Cerebellar nuclear complex (tissue), 1 donor: ENCODE measurements around the gene GTF3C1.
"Not testable (repeated sequence)": the region's sequence is repeated elsewhere in the genome, so short reads cannot be mapped to it uniquely, and the experiment has no call there.

Experiments used
- DNase-seq, 2 experiments: peaks; one replicate each; lab custom pipeline; 2025; lab: John Stamatoyannopoulos, UW

GTF3C1 gene

GRCh38 chr16:27463741-27464591 is 85.7 kb downstream of the GTF3C1 start:
- no peak for DNase-seq

- no peak for DNase-seq
Measured at GRCh38 chr16:27462846-27463682, 86.6 kb downstream of the GTF3C1 start.

GRCh38 chr16:27462200-27462845 is 87.4 kb downstream of the GTF3C1 start:
- DNase-seq, result no peak

DNA sequence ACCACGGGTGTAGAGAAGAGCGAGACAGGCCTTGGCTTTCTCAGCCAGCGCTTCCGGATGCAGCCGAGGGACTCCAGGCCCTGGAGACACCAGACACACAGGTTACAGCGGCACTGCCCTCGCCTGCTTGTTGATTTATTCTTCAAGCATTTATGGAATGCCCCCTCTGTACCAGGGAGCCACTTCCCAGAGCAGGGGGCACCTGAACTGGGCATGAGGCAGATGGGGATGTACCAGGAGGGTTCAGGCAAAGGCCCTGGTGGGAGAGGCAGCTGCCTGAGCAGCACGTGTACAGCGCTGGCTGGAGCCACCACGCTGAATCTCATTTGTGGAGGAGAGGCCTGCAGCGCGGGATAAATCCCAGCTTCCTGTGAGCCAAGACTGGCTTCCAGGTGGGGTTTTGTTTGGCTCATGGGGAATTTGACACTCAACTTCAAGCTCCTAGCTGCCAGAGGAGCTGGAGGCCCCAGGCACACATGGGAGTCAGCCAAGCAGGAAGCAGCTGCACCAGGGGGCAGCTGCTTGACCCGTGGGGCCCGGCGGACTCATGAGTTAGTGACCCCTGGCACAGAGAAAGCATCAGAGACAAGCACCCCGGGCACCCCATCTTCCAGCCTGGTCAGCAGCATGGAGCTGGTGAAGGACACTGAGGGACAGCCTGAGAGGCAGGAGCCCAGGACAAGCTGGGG is 88.1 kb downstream of the GTF3C1 start:
- DNase-seq, result no peak

DNA sequence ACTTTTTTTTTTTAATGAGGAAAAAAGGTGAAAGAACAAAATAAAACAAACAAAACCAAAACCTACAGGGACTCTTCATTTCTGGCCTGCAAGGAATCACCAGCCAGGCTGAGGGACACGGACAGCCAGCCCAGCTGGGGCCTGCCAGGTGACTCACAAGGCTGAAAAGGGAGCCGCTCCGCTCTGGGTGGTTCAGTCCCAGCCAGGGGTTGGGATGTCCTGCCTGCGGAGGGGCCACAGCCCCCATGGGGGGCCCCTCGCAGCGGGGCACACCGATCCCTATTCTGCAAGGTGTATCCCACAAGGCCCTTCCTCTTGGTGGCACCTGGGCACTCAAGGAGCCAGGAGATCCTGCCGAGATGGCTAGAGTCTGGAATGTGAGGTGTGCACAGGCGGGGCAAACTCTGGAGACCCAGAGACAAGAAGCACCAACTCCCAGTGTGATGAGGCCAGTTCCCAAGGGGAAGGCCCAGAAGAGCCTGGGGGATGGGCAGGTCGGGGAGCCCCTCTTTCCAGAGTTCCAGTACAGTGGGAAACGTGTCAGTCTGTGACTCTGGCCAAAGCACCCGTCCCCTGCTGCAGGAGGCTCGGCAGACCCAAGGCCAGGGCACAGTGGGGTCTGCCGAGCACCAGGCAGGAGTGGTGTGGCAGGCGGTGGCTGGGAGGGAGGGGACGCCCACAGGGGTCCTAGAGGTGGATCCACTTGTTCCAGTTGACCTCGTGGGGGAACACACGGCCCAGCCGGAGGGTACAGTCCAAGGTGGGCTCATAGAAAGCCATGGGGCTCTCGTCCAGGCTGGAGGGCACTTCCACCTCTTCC is 88.8 kb downstream of the GTF3C1 start:
- no peak for DNase-seq

- DNase-seq, result no peak
Measured at GRCh38 chr16:27460213-27460612, 89.5 kb downstream of the GTF3C1 start.

GRCh38 chr16:27458987-27459688 is 90.6 kb downstream of the GTF3C1 start:
- no peak for DNase-seq

DNA sequence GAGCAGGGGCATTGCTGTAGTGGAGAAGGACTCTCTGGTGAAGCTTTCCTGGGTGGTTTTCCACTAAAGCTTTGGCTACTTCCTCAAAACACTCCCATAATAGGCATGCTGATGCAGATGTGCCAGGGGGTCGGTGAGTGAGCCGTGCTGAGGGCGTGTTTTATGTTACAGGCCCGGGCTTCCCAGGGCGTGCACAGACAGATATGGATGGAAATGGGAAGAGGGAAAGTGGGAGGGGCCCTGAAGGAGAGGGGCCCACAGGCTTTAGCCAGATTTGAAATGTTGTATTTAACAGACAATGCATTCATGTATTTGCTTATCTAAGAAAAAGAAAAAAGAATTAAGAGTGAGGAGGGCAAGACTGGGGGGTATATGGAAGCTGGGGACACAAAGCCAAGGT is 91.5 kb downstream of the GTF3C1 start:
- no peak for DNase-seq

DNA sequence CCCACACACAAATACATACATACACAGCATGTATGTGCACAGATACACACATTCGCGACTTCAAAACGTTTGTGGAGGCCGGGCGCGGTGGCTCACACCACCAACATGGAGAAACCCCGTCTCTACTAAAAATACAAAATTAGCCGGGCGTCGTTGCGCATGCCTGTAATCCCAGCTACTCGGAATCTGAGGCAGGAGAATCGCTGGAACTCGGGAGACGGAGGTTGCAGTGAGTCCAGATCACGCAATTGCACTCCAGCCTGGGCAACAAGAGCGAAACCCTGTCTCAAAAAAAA is 92.2 kb downstream of the GTF3C1 start:
- DNase-seq, result not testable (repeated sequence)

- DNase-seq, result no peak
Measured at GRCh38 chr16:27455700-27456099, 94.0 kb downstream of the GTF3C1 start.

- no peak for DNase-seq
Measured at GRCh38 chr16:27453494-27453825, 96.3 kb downstream of the GTF3C1 start.

DNA sequence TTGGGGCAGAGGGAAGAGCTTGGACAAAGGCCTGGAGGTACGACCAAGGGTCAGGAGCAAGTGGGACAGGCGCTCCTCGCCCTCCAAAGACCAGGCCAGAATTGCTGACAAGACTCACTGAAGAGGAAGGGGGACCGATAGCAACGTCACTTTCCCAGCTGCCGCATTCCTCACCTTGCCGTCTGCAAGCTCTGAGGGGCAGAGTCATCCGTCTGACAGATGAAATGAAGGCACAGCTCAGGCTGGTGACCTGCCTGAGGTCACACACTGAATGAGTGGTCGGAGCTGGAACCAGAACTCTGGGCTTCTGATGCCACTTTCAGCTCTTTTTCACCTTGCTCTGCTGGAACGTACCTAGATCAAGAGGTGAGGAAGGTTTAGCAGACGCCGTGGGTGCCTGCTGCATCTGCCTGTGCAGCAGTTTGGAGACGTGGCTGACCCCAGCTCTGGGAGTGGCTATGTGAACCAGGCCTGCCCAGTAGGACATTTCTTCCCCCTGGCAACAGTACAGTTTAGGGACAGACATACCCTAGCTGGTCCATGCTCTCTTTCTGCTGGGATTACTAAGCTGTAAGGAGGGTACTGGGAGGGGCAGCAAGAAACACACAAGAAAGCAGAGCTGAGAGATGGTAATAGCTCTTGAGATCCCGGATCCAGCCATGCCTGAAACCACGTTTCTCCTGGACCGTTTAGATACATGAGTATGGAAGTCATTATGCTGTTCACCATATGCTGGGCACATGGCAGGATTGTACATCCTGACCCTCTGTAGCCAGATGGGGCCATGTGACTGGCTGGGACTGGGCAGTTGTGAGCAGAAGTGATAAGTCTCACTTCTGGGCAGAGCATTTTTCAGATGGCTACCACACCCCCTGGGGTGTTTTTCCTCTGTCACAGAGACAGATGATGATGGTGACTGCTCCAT is 96.9 kb downstream of the GTF3C1 start:
- DNase-seq, result no peak

GRCh38 chr16:27450196-27450549 is 99.5 kb downstream of the GTF3C1 start:
- DNase-seq, result no peak

DNA sequence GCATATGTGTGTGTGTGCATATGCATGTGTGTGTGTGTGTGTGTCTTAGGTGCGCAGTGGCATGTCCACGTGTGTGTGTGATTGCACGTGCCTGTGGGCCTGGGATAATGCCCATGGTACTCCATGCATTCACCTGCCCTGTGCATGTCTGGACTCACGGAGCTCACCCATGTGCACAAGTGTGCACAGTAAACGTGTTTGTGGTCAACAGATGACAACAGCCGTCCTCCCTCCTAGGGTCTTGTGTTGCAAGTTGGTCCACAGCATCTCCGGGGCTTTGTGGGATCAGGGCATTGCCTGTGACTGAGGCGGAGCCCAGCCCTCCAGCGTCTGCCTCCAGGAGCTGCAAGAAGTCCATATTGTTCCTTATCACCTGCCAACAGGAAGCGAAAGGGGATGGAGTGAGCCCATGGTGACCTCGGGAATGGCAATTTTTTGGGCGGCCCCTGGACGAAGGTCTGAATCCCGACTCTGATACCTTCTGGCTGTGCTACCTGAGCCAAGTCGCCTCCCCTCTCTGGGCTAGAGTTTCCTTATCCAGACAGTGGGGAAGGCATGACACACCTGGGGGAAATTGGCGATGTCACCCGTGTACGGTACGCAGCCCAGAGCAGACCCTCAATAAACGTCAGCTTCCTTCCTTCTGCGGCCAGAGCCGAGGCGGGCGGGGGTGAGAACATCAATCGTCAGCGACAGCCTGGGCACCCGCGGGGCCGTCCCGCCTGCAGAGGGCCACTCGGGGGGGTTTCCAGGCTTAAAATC is 100.1 kb downstream of the GTF3C1 start:
- no peak for DNase-seq

GRCh38 chr16:27448532-27449433 is 100.9 kb downstream of the GTF3C1 start:
- DNase-seq, result no peak

- no peak for DNase-seq
Measured at GRCh38 chr16:27447301-27447700, 102.4 kb downstream of the GTF3C1 start.

DNA sequence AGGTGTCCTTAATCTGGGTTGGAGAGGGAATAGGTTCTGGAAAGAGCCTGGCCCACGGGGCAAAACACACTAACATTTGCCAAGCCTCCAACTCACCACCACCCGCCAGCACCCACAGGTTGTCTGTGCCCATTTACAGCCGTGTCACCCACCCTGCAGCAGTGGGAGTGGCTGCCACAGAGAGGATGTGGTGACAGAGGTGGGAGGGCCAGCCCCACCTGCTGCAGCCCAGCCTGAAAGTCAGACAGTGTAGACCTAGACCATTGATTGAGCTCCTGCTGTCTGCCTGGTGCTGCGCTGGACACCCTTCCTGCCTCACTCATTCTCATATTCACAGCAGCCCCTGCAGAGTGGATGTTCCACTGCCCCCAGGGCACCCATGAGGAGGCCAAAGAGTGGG is 103.0 kb downstream of the GTF3C1 start:
- no peak for DNase-seq
